Calu3 (cell line): ENCODE results near the gene AIMP2. TPM values are rescaled to one million over a fixed set of nuclear protein-coding genes. Genes with fewer than 3 reads are reported as not detected.

ENCODE experiments used
- BruUV-seq: library from RNA; stranded (reverse); fragments of 400-500 nt; replicated peaks from 2 replicates; lab custom pipeline; 2021; lab: Mats Ljungman, UMichigan
- CTCF ChIA-PET: fragments of 300-600 bp; sonication (Branson Sonifier 250); formaldehyde crosslinking; loops from one replicate; lab custom pipeline; 2022; ENCODE audit warnings: antibody characterized with exemption; lab: Charles Lee
- DNase-seq: peaks from one replicate; pipeline ENCODE4 v3.0.0; 2022
- H3K27ac Mint-ChIP-seq: one replicate; pipeline ENCODE4 v1.8.0; 2022; ENCODE audit warnings: mixed read lengths; ENCODE audit not compliant: unreplicated experiment
- H3K27me3 Mint-ChIP-seq: one replicate; pipeline ENCODE4 v1.8.0; 2022; ENCODE audit warnings: mixed read lengths; ENCODE audit not compliant: unreplicated experiment
- H3K36me3 Mint-ChIP-seq: one replicate; pipeline ENCODE4 v1.8.0; 2022; ENCODE audit warnings: mild to moderate bottlenecking, moderate library complexity, mixed read lengths; ENCODE audit not compliant: insufficient read depth, unreplicated experiment
- H3K4me1 Mint-ChIP-seq: one replicate; pipeline ENCODE4 v1.8.0; 2022; ENCODE audit warnings: mild to moderate bottlenecking, low read depth, mixed read lengths; ENCODE audit not compliant: unreplicated experiment
- H3K4me3 Mint-ChIP-seq: one replicate; pipeline ENCODE4 v1.8.0; 2022; ENCODE audit warnings: mild to moderate bottlenecking, low read depth, moderate library complexity, mixed read lengths; ENCODE audit not compliant: unreplicated experiment
- H3K9me3 Mint-ChIP-seq: one replicate; pipeline ENCODE4 v1.8.0; 2022; ENCODE audit warnings: low read depth, mixed read lengths; ENCODE audit not compliant: unreplicated experiment
- CTCF ChIP-seq: fragments of 200-600 bp; IDR thresholded peaks from one replicate; pipeline ENCODE4 v1.8.0; 2022; ENCODE audit warnings: antibody characterized with exemption; ENCODE audit not compliant: unreplicated experiment
- intact Hi-C: fragments of 100-400 bp; cut with micrococcal nuclease; formaldehyde crosslinking; loops from one replicate; pipeline ENCODE4 v1.10.0; 2022; ENCODE audit not compliant: unreplicated experiment
- total RNA-seq: library from RNA; stranded (reverse); gene quantifications from 2 replicates; pipeline ENCODE4 v1.2.3, GENCODE V29; 2022

The AIMP2 gene
- total RNA-seq, 1 experiment from 2014 or later = 85.9 TPM

GRCh38 chr7:6027806-6028365 is 18.8 kb downstream of the AIMP2 start:
- no peaks in the 10 kb centered on the region for H3K9me3 Mint-ChIP-seq
- CTCF ChIA-PET = interaction anchor here (0.6 kb wide), 2 partner anchors 28 to 1583 kb away, joined by 3 to 6 read pairs; no protein-coding TSS in a partner anchor
- peaks cover 6% of the 10 kb centered on the region for H3K4me1 Mint-ChIP-seq
- DNase-seq = no peak
- H3K4me3 Mint-ChIP-seq = no peak overlapping the region
- no peak overlapping the region for H3K27ac Mint-ChIP-seq
- no TSS peak for BruUV-seq
- H3K27me3 Mint-ChIP-seq = no peaks in the 10 kb centered on the region
- no peak for TF ChIP-seq CTCF
- H3K36me3 Mint-ChIP-seq = peaks cover 87% of the 10 kb centered on the region
- intact Hi-C loops = no loop called here

- Mint-ChIP-seq H3K36me3 (peaks cover 86% of the 10 kb centered on the region), H3K27me3 (no peaks in the 10 kb centered on the region), H3K9me3 (no peaks in the 10 kb centered on the region), H3K27ac (no peak overlapping the region), H3K4me3 (no peak overlapping the region), H3K4me1 (peaks cover 6% of the 10 kb centered on the region)
- CTCF ChIA-PET = no interaction called here
- intact Hi-C loops = no loop called here
- BruUV-seq = no TSS peak
- TF ChIP-seq CTCF = no peak
- DNase-seq = no peak
Observed at GRCh38 chr7:6028563-6028962, 19.5 kb downstream of the AIMP2 start.

- intact Hi-C loops = no loop called here
- no peak within 1 kb of the TSS for H3K4me3 Mint-ChIP-seq
- TF ChIP-seq CTCF = no peak
- H3K4me1 Mint-ChIP-seq = peaks cover 6% of the 10 kb centered on the region
- peak within 1 kb of the TSS; percentile 63 for H3K27ac Mint-ChIP-seq
- CTCF ChIA-PET = no interaction called here
- H3K27me3 Mint-ChIP-seq = no peaks in the 10 kb centered on the region
- peaks cover 88% of the 10 kb centered on the region for H3K36me3 Mint-ChIP-seq
- no TSS peak for BruUV-seq
- DNase-seq = no peak
- no peaks in the 10 kb centered on the region for H3K9me3 Mint-ChIP-seq
Observed at GRCh38 chr7:6030988-6031387, 21.9 kb downstream of the AIMP2 start, which contains the start of gene ANKRD61. TSS of gene ANKRD61 (plus strand) at chr7:6031376. CDS start at chr7:6031376, 0 bp downstream.

- intact Hi-C loops = no loop called here
- CTCF ChIA-PET = no interaction called here
- H3K9me3 Mint-ChIP-seq = no peaks in the 10 kb centered on the region
- no peaks in the 10 kb centered on the region for H3K27me3 Mint-ChIP-seq
- H3K4me3 Mint-ChIP-seq = no peak overlapping the region
- peaks cover 88% of the 10 kb centered on the region for H3K36me3 Mint-ChIP-seq
- no peak for DNase-seq
- BruUV-seq = no TSS peak
- H3K4me1 Mint-ChIP-seq = peaks cover 3% of the 10 kb centered on the region
- no peak for TF ChIP-seq CTCF
- H3K27ac Mint-ChIP-seq = peak overlapping the region; percentile 63
Observed at GRCh38 chr7:6031567-6031966, 22.5 kb downstream of the AIMP2 start.
